NCI-H2171 treated with DMSO at 0.1 percent for 48 hours (cell line): Measurements from ENCODE around the gene FHIT.
"Not testable (repeated sequence)": the region's sequence is repeated elsewhere in the genome, so short reads cannot be mapped to it uniquely, and the experiment has no call there.

Experiments
- DNase-seq: peaks from one replicate; lab custom pipeline; 2025; lab: John Stamatoyannopoulos, UW

FHIT gene

DNA sequence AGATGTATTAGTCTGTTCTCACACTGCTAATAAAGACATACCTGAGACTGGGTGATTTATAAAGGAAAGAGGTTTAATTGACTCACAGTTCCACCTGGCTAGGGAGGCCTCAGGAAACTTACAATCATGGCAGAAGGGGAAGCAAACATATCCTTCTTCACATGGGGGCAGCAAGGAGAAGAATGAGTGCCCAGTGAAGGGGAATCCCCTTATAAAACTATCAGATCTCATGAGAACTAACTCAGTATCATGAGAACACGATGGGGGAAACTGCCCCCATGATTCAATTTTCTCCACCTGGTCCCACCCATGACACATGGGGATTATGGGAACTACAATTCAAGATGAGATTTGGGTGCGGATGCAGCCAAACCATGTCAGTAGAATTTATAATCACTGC, 1316.7 kb downstream of the FHIT start:
- not testable (repeated sequence) for DNase-seq

DNA sequence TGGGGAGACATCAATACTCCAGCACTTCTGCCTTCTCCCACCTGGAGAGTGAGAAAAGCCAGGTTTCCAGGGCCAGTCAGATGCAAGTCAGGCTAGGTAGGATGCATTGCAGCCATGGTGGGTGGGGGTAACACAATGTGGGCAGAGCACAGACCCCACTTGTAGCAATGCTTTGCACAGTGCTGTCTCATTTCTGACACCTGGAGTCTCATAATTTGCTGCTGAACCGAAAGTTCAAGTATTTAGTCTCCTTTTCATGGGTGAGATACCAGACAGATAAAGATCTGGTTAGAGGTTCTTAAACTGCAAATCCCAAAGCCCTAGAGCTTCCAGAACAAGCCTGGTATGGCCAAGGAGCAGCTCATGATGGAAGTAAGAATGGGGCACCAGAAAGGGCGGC, 1321.1 kb downstream of the FHIT start:
- DNase-seq = no peak

DNA sequence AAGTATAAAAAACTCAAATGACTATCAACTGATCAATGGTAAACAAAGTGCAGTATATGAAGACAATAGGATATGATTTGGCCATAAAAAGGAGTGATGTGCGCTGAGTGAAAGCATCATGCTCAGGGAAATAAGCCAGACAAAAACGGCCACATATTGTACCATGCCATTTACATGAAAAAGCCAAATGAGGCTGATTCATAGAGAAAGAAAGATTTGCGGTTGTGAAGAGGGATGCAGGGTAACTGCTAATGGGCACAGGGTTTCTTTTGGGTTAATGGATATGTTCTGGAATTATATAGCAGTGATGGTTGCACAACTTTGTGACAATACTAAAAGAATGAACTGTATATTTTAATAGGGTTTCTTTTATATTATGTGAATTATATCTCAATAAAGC, 1324.2 kb downstream of the FHIT start:
- no peak for DNase-seq

DNA sequence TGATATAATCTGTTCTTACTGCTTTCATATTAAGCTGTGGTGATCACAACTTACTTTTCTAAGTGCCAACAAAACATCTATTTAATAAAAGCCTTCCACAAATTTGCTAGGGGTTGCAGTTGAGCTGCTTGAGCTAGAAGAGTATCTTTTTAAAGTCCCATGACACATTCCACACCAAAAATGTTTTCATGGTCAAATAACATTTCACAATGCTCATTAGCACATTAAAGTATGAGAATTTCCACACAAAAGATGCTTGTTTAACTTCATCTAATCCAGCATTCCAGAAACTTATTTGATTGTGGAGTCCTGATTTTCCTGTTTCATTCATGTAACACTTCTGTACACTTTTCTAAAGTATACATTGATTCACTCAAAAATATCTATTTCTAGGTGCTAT, 1325.3 kb downstream of the FHIT start:
- no peak for DNase-seq

DNA sequence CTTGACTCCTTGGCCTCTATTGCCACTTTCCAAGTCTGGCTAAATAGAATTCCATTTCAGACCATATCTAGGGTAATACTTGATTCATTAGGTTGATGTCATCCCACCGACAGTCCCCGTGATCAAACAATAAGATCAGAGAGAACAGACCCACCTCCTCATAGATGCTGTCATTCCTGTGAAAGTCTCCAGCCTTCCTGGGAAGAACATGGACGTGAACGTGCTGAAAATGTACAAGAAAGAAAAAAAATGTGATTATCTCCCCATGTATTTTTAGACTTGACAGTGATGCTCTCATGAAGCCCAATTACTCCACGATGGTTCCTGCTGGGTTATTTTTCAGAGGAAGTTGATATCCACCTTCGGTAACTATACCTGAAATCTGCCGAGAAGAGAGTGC, 1329.1 kb downstream of the FHIT start:
- no peak for DNase-seq

DNA sequence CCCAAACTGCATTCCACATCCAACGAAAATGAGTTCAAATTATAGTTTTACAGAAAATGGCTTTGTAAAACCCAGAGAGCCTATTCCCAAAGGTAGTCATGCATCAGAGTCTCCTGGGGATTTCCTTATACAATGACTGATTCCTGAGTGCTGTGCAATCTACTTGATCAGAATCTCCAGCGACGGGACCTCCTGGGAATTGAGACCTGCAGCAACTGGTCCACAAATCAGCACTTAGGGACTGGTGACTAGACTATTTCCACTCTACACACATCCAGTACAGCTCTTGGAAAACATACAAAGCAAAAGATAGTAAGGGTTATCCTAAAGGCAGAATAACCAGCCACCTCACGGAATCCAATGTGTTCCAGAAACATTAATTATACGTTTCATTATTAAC, 1330.4 kb downstream of the FHIT start:
- DNase-seq = peak; percentile 74

DNA sequence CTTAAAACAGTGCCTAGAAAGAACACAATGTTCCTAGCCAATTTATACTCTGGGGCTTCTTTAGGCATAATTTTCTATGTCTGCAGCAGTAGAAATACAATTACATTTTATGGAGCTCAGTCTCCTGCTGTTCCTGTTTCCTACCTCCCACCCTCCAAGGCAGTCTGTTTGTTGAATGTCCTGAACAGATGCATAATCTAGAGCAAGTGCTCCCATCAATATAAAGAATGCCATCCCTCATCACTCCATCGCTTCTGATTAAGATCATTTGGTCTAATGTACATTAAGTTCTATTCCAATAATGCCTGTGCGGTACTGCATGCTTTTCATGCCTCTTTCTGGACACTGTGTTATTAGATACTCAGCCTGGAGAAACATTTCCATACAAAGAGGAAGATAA, 1331.7 kb downstream of the FHIT start:
- DNase-seq = no peak

DNA sequence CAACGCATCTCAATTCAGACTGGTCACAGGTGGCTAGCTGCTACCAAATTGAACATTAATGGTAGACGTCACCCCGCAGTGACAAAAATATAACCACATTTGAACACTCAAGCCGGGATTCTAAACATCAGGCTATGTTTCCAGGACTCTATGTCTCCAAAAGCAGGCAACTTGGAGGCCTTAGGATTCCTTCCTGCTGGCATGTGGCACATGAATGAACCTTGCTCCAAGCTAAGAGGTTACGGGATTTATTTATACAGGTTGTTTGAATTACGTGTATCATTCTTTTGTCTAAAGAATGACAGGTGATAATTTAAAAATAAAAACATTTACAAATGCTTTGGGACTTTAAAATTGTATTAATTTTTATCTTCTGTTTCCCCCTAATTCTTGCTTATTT, 1337.0 kb downstream of the FHIT start:
- no peak for DNase-seq

DNA sequence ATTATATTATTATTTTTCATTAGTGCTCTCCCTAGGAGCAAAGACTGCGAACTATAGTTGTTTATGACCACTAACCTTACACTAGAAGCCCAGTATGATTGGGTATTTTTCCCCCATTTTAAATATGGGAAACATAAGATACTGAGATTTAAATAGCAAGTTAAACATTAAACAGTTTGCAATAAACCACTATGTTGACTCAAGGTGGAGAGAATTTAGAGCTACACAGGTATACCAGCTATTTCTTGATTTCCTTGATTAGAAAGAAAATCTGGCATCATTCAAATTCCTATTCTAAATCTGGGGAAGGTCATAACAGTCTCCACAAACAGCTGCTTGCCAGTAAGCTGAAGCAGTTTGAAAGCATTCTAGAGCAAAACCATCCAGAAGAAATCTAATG, 1337.6 kb downstream of the FHIT start:
- DNase-seq = no peak

DNA sequence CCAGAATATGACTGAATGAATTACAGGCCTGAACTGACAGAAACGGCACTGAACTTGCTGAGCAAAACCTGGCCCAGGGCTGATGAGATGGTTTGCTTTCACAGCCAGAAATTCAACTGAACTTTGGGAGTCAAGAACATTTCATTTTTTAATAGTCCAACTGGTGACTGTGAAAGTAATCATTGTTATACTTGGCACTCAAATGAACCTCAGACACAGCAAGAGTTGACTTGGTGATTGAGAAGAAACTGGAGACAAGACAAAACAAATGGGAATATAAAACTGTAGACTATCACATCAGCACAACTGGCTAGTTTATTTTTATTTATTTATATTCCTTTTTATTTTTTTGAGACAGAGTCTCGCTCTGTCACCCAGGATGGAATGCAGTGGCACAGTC, 1342.6 kb downstream of the FHIT start:
- no peak for DNase-seq

DNA sequence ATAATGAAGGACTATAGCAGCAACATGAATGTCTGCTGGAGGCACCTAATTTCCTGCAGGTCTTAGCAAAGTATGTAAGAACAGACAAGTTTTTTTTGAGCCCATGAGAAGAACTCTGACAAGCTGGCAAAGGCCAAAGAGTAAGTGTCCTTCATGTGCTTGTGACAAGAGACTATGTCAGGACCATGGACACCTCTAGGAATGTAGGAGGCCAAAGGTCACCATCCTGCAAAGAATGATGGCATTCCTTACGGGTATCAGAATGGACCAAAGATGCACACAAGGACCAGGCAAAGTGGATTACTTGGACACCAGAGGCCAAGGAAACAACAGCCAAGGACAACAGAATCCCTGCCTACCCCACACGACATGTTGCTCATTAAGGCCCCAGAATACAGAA, 1343.0 kb downstream of the FHIT start:
- DNase-seq = no peak

DNA sequence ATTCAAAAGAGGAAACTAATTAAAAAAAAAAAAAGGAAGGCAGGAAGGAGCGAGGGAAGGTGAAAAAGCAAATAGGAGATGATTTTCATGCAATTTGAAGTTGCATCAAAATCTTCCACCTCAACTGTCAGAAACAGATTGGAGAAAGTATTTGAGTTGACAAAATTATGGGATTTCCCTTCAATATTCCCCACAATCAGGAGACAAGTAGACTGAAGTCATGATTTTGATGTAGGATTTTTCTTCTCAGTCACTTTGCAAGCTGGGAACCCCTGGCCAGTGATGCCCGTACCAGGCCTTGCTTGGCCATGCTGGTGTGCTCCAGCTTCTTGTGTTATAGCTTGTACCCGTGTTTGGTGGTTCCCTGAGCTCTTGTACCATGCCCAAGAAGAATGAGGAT, 1347.0 kb downstream of the FHIT start:
- no peak for DNase-seq

DNA sequence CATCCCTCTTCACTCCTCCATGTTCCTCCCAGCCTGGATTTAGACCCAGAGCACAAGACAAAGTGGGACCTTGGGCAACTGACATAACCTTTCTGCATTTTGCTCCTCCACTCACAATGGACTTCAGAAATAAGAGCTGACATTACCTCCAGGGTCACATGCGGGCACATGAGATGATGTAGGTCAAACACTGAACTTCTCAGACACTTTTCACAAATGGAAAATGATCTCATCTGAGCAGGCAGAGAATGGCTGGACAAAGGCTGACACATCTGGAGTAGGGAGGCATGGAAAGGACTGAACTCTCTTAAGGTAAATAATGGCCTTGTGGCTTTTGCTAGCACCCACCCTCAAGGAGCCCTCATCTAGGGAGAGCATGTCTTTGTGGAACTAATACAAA, 1352.2 kb downstream of the FHIT start:
- no peak for DNase-seq

DNA sequence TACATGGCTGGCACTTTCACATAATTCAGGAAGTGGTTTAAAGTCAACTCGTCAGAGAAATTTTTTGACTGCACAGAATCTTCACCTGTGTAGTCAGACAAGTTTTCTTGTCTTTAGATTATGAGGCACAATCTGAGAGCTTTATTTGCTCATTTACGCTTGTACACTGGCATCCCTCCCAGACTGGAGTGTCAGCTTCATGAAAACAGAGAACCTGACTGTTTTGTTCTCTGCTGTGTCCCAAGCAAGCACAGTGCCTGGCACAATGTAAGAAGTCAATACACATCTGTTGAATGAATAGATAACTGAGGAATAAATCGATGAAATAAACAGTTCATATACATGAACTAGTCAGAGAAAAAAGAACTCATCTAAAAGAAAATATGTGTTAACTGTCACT, 1355.3 kb downstream of the FHIT start:
- no peak for DNase-seq

DNA sequence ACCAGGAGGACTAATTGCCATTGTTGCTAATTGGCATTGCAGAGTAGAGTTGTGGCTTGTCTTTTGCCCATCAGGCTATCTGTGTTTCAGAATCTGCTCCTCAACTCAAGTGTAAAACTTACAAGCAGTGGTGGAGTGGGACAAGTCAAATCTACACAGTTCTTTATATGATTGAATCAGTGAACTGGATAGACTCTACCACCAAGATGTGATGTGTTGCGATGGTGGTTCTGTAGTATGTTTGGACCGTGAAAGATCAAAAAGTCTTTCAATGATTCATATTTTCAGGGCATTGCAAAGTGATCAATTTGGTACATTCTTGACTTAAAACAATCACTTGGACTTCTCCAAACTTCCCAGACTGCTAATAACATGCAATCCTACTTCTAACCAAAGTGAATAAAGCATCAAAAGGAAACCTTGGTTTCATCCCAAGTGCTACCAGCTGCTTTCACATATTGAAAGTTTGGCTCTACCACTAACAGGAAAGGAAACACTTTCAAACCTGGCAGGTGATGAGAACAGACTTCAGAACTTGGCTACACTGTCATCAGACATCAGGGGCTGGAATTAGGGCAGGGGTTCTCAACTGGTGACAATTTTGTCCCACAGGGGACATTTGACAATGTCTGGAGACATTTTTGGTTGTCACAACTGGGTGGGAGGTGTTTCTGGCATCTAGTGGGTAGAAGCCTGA, 1356.7 kb downstream of the FHIT start:
- no peak for DNase-seq

DNA sequence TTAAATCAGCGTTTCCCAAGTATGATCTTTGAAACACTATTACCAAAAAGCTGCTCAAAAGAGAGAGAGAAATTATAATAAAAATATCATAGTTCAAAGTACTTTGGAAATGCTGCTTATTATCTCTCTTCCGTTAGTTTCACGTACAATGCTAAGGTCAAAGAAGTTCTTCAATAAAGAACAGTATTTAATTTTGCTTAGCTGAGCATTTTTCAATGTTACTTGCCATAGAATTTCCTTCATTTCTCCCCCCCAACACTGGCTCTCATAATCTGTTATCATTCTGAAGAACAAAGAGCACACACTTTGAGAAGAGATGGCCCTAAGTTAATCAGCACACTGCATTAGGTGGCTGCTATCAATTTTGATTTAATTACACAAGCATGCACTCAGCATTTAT, 1360.6 kb downstream of the FHIT start:
- DNase-seq = no peak

DNA sequence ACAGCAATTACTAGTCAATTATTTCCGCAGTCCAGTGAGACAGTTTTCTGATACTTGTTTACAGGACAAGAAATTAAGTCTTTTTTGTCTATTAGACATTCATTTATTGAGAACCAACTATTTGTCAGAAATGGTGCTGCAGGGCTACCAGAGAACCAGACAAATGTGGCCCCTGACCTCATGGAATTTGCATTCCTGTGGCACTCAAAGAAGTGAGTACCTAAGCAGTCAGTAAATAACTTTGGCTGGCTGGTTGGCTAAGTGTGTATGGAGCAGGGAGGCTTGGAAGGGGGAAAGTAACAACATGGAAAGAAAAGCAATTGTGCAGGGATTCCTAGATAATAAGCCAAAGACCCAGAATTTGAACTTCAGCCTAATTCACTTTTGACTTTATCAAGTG, 1364.5 kb downstream of the FHIT start:
- no peak for DNase-seq

DNA sequence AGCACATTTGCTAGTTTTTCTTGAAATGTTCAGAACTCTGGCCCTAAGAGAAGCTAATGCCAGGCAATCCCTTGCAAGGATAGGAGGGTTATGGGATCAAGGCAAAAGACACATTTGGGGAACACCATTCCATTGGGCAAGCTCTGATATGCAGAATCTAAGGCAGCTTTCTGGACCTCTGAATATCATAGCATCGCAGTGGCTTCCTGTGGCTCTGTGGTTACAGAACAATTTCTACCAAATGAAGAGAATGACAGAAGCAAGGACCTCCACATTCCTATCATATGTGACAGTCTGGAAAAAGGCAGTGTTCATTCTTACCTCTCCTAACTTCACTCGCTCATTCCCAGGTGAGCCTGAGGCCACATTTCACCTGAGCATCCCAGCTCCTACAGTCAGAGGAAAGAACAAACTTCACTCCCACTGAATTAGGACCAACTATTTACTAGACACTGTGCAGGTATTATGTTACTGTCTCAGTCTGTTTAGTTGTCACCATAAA, 1365.3 kb downstream of the FHIT start:
- DNase-seq = no peak

DNA sequence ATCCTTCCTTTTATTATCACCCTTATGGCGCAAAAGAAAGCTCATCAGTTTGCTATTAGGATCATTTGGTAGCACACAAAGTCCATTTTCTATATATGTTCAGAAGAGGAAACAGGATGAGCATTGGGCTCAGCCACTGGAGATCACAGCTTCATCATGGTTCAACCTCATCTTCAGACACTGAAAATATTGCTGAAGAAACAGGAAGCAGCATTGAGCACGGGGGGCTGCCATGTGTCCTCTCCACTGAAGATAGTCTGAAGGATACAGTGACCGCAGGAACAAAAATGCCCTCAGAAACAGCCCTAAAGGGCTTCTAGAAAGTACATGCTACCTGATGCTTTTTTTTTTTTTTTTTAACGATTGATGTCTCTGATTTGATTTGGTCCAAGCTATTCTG, 1366.2 kb downstream of the FHIT start:
- no peak for DNase-seq

DNA sequence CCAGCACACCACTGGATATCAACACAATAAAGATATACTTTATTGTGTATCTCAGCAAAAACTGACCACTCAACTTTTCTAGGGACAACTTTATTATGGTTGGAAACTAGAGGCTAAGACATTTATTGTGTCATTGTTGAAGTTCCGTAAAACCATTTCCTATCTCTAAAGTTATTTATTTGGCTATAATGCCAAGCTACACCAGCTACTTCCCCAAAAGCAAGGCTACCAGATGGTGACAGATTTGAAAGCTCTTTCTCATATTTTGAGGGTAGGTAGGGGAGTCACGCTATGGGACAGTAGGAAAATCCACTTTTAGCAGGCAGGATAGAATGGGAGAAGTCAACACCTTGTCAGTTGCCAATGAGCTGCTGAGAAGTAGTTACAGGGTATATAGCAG, 1366.8 kb downstream of the FHIT start:
- no peak for DNase-seq

DNA sequence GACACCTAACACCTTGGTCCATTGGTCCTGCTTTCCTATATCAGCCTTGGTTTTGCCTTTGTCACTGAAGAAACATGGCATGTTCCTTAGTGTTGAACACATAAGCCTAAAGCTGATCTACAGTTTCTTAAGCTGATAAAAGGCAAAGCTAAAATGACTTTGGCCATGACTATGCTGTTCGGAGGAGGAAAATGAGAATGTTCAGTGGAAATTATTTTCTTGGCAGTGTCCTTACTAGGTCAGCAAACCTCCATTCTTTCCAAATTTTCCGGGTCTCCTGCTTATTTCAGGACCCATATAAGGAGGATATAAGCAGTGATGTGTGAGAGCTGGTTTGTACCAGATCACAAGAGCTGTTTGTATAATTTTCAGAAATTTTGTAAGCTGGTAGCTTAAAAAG, 1368.5 kb downstream of the FHIT start:
- no peak for DNase-seq

DNA sequence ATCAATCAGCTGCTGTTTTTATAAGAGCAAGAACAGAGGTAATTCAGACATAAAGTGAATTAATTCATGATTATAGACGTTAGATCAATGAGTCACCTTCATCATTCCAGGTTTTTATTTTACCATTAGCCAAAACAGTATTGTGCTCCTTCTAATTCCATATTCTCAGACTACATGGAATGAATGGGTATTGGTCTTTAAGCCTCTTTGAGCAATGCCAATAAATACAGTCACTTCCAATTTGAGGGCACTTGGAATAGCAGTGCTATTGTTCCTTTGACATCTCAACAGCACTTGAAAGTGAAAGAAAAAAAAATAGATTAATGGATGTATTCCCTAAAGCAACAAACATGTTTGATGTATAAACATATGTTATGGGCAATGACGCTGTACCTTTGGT, 1370.5 kb downstream of the FHIT start:
- DNase-seq = no peak

DNA sequence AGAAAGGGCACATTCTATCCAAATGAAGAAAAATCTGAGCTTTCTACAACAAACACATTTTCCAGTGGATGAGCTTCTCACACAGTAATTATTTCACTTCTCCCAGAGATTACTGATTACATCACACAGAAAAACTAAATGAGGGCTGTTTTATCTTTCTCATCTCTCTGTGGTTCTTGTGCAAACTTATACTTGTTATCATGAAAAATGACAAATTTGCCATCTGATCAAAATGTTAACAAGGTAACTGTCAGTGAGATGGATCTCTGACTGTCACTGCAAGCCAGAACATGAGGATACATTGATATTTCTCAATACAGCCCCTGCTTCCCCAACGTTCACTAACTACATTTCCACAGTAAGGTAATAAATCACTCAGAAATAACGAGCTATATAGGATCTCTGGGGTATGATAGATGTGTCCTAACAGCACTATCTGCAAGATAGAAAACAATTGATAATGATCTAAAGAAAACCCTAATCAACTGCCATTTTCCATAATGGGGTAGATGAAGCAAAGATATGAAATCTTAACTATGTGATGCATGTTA, 1372.1 kb downstream of the FHIT start:
- peak; percentile 32 for DNase-seq

DNA sequence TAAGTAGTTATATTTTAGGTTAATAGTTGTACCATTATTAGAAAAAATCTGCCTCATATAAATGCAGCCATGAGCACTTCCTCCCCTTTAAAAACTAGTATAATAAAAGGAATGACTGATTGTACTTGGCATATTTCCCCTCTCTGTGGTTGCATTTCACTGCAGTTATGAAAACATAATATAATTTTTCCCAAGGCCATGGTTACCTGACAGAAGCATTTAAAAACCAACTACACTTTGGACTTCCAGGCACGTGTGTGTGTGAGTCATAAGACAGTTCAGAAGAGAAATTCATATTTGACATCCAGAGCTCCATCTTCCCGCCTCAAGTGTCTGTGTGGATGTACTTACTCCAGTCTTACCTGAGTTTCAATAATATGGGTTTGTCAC, 1373.2 kb downstream of the FHIT start:
- DNase-seq = no peak
